Neural progenitor cell (in vitro differentiated cells): ENCODE measurements around the gene ATP6V0A4. TPM values are rescaled to one million over a fixed set of nuclear protein-coding genes. Genes with fewer than 3 reads are reported as not detected.

Experiments
- DNase-seq: peaks from one replicate; pipeline ENCODE4 v3.0.0-alpha.2; 2016; ENCODE audit warnings: low spot score
- H2AFZ ChIP-seq: fragments of 200-600 bp; sonication (generic); replicated peaks from 2 replicates; pipeline ENCODE4 v1.6.1; 2016; ENCODE audit warnings: antibody characterized with exemption
- H3F3A ChIP-seq: fragments of 200-600 bp; sonication (generic); 2 replicates; pipeline ENCODE4 v1.6.1; 2016; ENCODE audit warnings: antibody characterized with exemption, low read depth
- H3K27ac ChIP-seq: fragments of 200-600 bp; sonication (generic); 2 replicates; pipeline ENCODE4 v1.5.1; 2016; ENCODE audit warnings: mild to moderate bottlenecking
- H3K27me3 ChIP-seq: fragments of 200-600 bp; sonication (generic); 2 replicates; pipeline ENCODE4 v1.6.1; 2016; ENCODE audit warnings: mild to moderate bottlenecking, moderate library complexity
- H3K36me3 ChIP-seq: fragments of 200-600 bp; sonication (generic); 2 replicates; pipeline ENCODE4 v1.5.1; 2016
- H3K4me1 ChIP-seq: fragments of 200-600 bp; sonication (generic); 2 replicates; pipeline ENCODE4 v1.6.1; 2016; ENCODE audit warnings: mixed run types
- H3K4me2 ChIP-seq: fragments of 200-600 bp; sonication (generic); 2 replicates; pipeline ENCODE4 v1.6.1; 2016
- H3K4me3 ChIP-seq: fragments of 200-600 bp; sonication (generic); 2 replicates; pipeline ENCODE4 v1.5.1; 2016
- H3K79me2 ChIP-seq: fragments of 200-600 bp; sonication (generic); 2 replicates; pipeline ENCODE4 v1.6.1; 2016; ENCODE audit warnings: low read depth
- H3K9ac ChIP-seq: fragments of 200-600 bp; sonication (generic); 2 replicates; pipeline ENCODE4 v1.6.1; 2016
- H3K9me3 ChIP-seq: fragments of 200-600 bp; sonication (generic); 2 replicates; pipeline ENCODE4 v1.5.1; 2016; ENCODE audit warnings: low read depth
- H4K20me1 ChIP-seq: fragments of 200-600 bp; sonication (generic); 2 replicates; pipeline ENCODE4 v1.6.1; 2016; ENCODE audit warnings: low read depth
- H3K27ac Mint-ChIP-seq: 3 replicates; pipeline ENCODE4 v1.8.0; 2021; ENCODE audit warnings: mixed read lengths
- H3K27me3 Mint-ChIP-seq: 2 replicates; pipeline ENCODE4 v1.8.0; 2022; ENCODE audit warnings: low read depth, mild to moderate bottlenecking, inconsistent platforms, moderate library complexity, mixed read lengths; ENCODE audit not compliant: insufficient read depth
- H3K36me3 Mint-ChIP-seq: 3 replicates; pipeline ENCODE4 v1.8.0; 2021; ENCODE audit warnings: mixed read lengths
- H3K4me1 Mint-ChIP-seq: 3 replicates; pipeline ENCODE4 v1.8.0; 2021; ENCODE audit warnings: mixed read lengths
- H3K4me3 Mint-ChIP-seq: 3 replicates; pipeline ENCODE4 v1.8.0; 2021; ENCODE audit warnings: mild to moderate bottlenecking, moderate library complexity, mixed read lengths
- H3K9me3 Mint-ChIP-seq: 3 replicates; pipeline ENCODE4 v1.8.0; 2020; ENCODE audit warnings: mixed read lengths
- EZH2 ChIP-seq: fragments of 200-600 bp; sonication (generic); IDR thresholded peaks from 2 replicates; pipeline ENCODE4 v1.6.1; 2017; ENCODE audit warnings: antibody characterized with exemption, mild to moderate bottlenecking, moderate library complexity
- EZH2phosphoT487 ChIP-seq: fragments of 200-600 bp; sonication (generic); IDR thresholded peaks from 2 replicates; pipeline ENCODE4 v1.6.1; 2017; ENCODE audit warnings: antibody characterized with exemption
- total RNA-seq: library from RNA; depleted of rRNA; stranded (reverse); fragments of >200 nt; gene quantifications from 2 replicates; pipeline ENCODE4 v1.2.3, GENCODE V29; 2015; ENCODE audit warnings: low replicate concordance
- TF ChIP-seq, protein P1 (sequence below): fragments of 200-600 bp; sonication (generic); IDR thresholded peaks from 2 replicates; pipeline ENCODE4 v1.5.1; 2017; ENCODE audit warnings: antibody characterized with exemption, mild to moderate bottlenecking

ATP6V0A4 gene
- total RNA-seq, 1 donor from 2014 or later: 0.36 TPM

DNA sequence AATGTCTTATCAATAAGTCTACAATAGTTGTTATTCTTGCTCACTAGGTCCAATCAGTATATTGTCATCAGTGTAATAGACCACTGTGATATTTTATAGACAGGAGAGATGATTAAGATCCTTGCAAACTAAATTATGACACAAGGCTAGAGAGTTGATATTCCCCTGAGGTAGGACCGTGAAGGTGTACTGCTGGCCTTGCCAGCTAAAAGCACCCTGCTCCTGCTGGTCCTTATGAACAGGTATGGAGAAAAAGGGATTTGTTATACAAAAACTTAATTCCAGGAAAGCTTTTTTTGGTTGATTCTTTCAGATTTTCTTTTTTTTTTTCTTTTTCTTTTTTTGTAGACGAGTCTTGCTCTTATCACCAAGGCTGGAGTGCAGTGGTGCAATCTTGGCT lies 17.0 kb downstream of the ATP6V0A4 start:
- H2AFZ ChIP-seq: no peak overlapping the region
- Mint-ChIP-seq H3K4me1 (peaks cover 3% of the 10 kb centered on the region), H3K4me3 (no peak overlapping the region), H3K27me3 (peaks cover 2% of the 10 kb centered on the region), H3K27ac (no peak overlapping the region), H3K36me3 (no peaks in the 10 kb centered on the region), H3K9me3 (peaks cover 3% of the 10 kb centered on the region)
- no peak for DNase-seq
- H3K27me3 ChIP-seq: no peaks in the 10 kb centered on the region
- H3K4me3 ChIP-seq: no peak overlapping the region
- no peak overlapping the region for H3K4me2 ChIP-seq
- no peak for TF ChIP-seq EZH2
- TF ChIP-seq, protein P1, sequence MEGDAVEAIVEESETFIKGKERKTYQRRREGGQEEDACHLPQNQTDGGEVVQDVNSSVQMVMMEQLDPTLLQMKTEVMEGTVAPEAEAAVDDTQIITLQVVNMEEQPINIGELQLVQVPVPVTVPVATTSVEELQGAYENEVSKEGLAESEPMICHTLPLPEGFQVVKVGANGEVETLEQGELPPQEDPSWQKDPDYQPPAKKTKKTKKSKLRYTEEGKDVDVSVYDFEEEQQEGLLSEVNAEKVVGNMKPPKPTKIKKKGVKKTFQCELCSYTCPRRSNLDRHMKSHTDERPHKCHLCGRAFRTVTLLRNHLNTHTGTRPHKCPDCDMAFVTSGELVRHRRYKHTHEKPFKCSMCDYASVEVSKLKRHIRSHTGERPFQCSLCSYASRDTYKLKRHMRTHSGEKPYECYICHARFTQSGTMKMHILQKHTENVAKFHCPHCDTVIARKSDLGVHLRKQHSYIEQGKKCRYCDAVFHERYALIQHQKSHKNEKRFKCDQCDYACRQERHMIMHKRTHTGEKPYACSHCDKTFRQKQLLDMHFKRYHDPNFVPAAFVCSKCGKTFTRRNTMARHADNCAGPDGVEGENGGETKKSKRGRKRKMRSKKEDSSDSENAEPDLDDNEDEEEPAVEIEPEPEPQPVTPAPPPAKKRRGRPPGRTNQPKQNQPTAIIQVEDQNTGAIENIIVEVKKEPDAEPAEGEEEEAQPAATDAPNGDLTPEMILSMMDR: no peak
- TF ChIP-seq EZH2phosphoT487: no peak
- H4K20me1 ChIP-seq: no peaks in the 10 kb centered on the region
- H3K36me3 ChIP-seq: no peaks in the 10 kb centered on the region
- H3K9ac ChIP-seq: no peak overlapping the region
- no peak overlapping the region for H3K27ac ChIP-seq
- no peaks in the 10 kb centered on the region for H3K9me3 ChIP-seq
- no peaks in the 10 kb centered on the region for H3K79me2 ChIP-seq
- no peaks in the 10 kb centered on the region for H3K4me1 ChIP-seq
- no peaks in the 10 kb centered on the region for H3F3A ChIP-seq

DNA sequence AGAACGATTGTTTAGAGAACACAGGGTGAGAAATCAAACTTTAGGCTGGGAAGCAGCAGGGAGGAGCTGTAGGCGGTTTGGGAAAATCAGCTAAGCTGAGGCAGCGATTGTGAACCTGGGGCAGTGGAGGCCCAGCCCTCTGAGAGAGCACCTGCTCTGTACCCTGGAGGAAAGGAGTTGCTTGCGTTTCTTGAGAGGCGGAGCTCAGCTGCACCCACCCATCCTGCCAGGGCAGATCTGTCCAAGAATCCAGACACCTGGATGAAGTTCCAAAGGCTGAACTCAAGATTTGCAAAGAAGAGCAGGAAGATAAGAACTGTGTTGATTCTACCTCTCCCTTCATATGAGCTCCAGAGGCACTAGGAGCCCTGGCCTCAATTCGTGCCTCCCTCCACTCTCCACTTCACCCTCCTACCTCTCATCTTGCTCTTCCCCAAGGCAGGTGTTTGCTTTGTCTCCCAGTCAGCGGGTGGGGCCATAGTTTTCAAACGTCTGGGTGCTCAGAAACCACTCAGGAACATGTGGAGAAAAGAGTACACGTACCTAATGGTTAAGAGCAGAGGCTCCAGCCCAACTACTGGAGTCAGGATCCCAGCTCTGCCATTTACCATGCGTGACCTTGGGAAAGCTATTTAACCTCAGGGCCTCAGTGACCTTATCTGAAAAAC lies 21.7 kb downstream of the ATP6V0A4 start:
- H2AFZ ChIP-seq: no peak overlapping the region
- H3K9me3 ChIP-seq: no peaks in the 10 kb centered on the region
- H3F3A ChIP-seq: no peaks in the 10 kb centered on the region
- H3K9ac ChIP-seq: no peak overlapping the region
- peaks cover under 1% of the 10 kb centered on the region for H3K27me3 Mint-ChIP-seq
- H3K36me3 Mint-ChIP-seq: no peaks in the 10 kb centered on the region
- TF ChIP-seq, protein P1: no peak
- TF ChIP-seq EZH2phosphoT487: no peak
- TF ChIP-seq EZH2: no peak
- H3K4me3 ChIP-seq: no peak overlapping the region
- H3K4me1 ChIP-seq: peaks cover 3% of the 10 kb centered on the region
- no peak overlapping the region for H3K4me2 ChIP-seq
- no peaks in the 10 kb centered on the region for H3K27me3 ChIP-seq
- H3K4me1 Mint-ChIP-seq: no peaks in the 10 kb centered on the region
- no peak overlapping the region for H3K27ac Mint-ChIP-seq
- no peak overlapping the region for H3K4me3 Mint-ChIP-seq
- H3K79me2 ChIP-seq: no peaks in the 10 kb centered on the region
- no peaks in the 10 kb centered on the region for H3K36me3 ChIP-seq
- DNase-seq: no peak
- H3K9me3 Mint-ChIP-seq: peaks cover under 1% of the 10 kb centered on the region
- H3K27ac ChIP-seq: no peak overlapping the region
- no peaks in the 10 kb centered on the region for H4K20me1 ChIP-seq

GRCh38 chr7:138773817-138774216 lies 24.2 kb downstream of the ATP6V0A4 start:
- no peak overlapping the region for H3K9ac ChIP-seq
- H3K36me3 Mint-ChIP-seq: no peaks in the 10 kb centered on the region
- DNase-seq: peak; percentile 15
- H3F3A ChIP-seq: no peaks in the 10 kb centered on the region
- no peak overlapping the region for H3K4me2 ChIP-seq
- no peak overlapping the region for H3K27ac Mint-ChIP-seq
- no peaks in the 10 kb centered on the region for H4K20me1 ChIP-seq
- H3K79me2 ChIP-seq: no peaks in the 10 kb centered on the region
- H2AFZ ChIP-seq: no peak overlapping the region
- TF ChIP-seq, protein P1: no peak
- TF ChIP-seq EZH2phosphoT487 (no peak), EZH2 (no peak)
- H3K27ac ChIP-seq: no peak overlapping the region
- no peaks in the 10 kb centered on the region for H3K27me3 ChIP-seq
- H3K4me1 Mint-ChIP-seq: no peaks in the 10 kb centered on the region
- H3K9me3 ChIP-seq: no peaks in the 10 kb centered on the region
- H3K4me3 Mint-ChIP-seq: no peak overlapping the region
- peaks cover 5% of the 10 kb centered on the region for H3K27me3 Mint-ChIP-seq
- H3K9me3 Mint-ChIP-seq: no peaks in the 10 kb centered on the region
- H3K36me3 ChIP-seq: no peaks in the 10 kb centered on the region
- no peak overlapping the region for H3K4me3 ChIP-seq
- H3K4me1 ChIP-seq: peaks cover 3% of the 10 kb centered on the region
